GM12878 (cell line): Measurements from ENCODE around the gene BNC2. TPM values are rescaled to one million over a fixed set of nuclear protein-coding genes. Genes with fewer than 3 reads are reported as not detected.

Source experiments
- ATAC-seq: fragments of 200-7000 bp; cut with Tn5 transposase; 3 replicates; pipeline ENCODE4 v1.9.1; 2020; ENCODE audit warnings: mild to moderate bottlenecking, moderate library complexity
- BruUV-seq: library from RNA; stranded (reverse); fragments of 400-500 nt; replicated peaks from 2 replicates; lab custom pipeline; 2021; lab: Mats Ljungman, UMichigan
- CTCF ChIA-PET: fragments of 300-600 bp; sonication (Branson Sonifier 250); formaldehyde crosslinking; extraction: SDS; loops from one replicate; lab custom pipeline; 2021; ENCODE audit warnings: inconsistent platforms; lab: Yijun Ruan, JAX
- POLR2A ChIA-PET: fragments of 350-600 bp; formaldehyde crosslinking; extraction: SDS; loops from one replicate; lab custom pipeline; 2021; ENCODE audit warnings: inconsistent platforms; lab: Charles Lee
- RAD21 ChIA-PET: fragments of 300-600 bp; sonication (Branson Sonifier 250); formaldehyde crosslinking; loops from one replicate; lab custom pipeline; 2023; ENCODE audit warnings: antibody characterized with exemption; ENCODE audit not compliant: unreplicated experiment; lab: Charles Lee
- SMC1A ChIA-PET: fragments of 300-600 bp; sonication (Branson Sonifier 250); formaldehyde crosslinking; loops from one replicate; lab custom pipeline; 2023; ENCODE audit not compliant: unreplicated experiment, uncharacterized antibody; lab: Charles Lee
- DNase-seq: peaks from one replicate; pipeline ENCODE4 v3.0.0-alpha.2; 2011; ENCODE audit warnings: low read depth, low spot score
- FAIRE-seq: peaks from 3 replicates; lab custom pipeline; 2011; peaks lifted over from hg19 to GRCh38; lab: Jason Lieb, UNC
- H2AFZ ChIP-seq: 2 replicates; pipeline ENCODE4 v1.6.0; 2011; ENCODE audit warnings: low read depth, low read length, control low read depth; ENCODE audit not compliant: control insufficient read depth
- H3K27ac ChIP-seq: 2 replicates; pipeline ENCODE4 v1.5.1; 2011; ENCODE audit warnings: control low read depth; ENCODE audit not compliant: control insufficient read depth, insufficient read depth
- H3K27me3 ChIP-seq, 2 experiments: replicated peaks in 1 of 2; 2 replicates each; pipeline versions ENCODE4 v1.6.0 to v1.6.1; 2011; ENCODE audit warnings: low read length in 1 of 2; ENCODE audit not compliant: control insufficient read depth in 2 of 2, insufficient read depth in 2 of 2
- H3K36me3 ChIP-seq, 2 experiments: 2 replicates each; pipeline ENCODE4 v1.5.1; 2011; ENCODE audit warnings: low read length in 1 of 2; ENCODE audit not compliant: control insufficient read depth in 2 of 2, insufficient read depth in 2 of 2
- H3K4me1 ChIP-seq: 2 replicates; pipeline ENCODE4 v1.6.1; 2011; ENCODE audit warnings: mild to moderate bottlenecking, low read length, moderate library complexity, mixed read lengths; ENCODE audit not compliant: control insufficient read depth, insufficient read depth
- H3K4me2 ChIP-seq: 2 replicates; pipeline ENCODE4 v1.6.0; 2011; ENCODE audit warnings: control low read depth; ENCODE audit not compliant: control insufficient read depth, insufficient read depth
- H3K4me3 ChIP-seq: fragments of 200-600 bp; sonication (generic); 2 replicates; pipeline ENCODE4 v1.5.1; 2016
- H3K79me2 ChIP-seq: 2 replicates; pipeline ENCODE4 v1.6.0; 2011; ENCODE audit warnings: low read length; ENCODE audit not compliant: control insufficient read depth, insufficient read depth
- H3K9ac ChIP-seq: 2 replicates; pipeline ENCODE4 v1.8.0; 2011; ENCODE audit warnings: low read length, control low read depth, mixed read lengths; ENCODE audit not compliant: control insufficient read depth, insufficient read depth
- H3K9me3 ChIP-seq: replicated peaks from 3 replicates; pipeline ENCODE4 v1.5.1; 2011; ENCODE audit warnings: mild to moderate bottlenecking, low read length; ENCODE audit not compliant: control insufficient read depth, insufficient read depth
- H4K20me1 ChIP-seq: 2 replicates; pipeline ENCODE4 v1.6.0; 2011; ENCODE audit not compliant: control insufficient read depth, insufficient read depth
- ASH2L ChIP-seq: fragments of 300-600, 200-600 bp; sonication (generic); IDR thresholded peaks from 2 replicates; pipeline ENCODE4 v1.6.1; 2017; ENCODE audit warnings: low read depth, mild to moderate bottlenecking, borderline replicate concordance
- CEBPB ChIP-seq, 2 experiments: fragments of 150-350 bp in 1 of 2; IDR thresholded peaks; 2 replicates each; pipeline ENCODE4 v1.6.1; 2012 to 2014; ENCODE audit warnings: low read depth in 2 of 2, low read length in 2 of 2, borderline replicate concordance in 1 of 2, inconsistent platforms in 1 of 2
- GABPA ChIP-seq: IDR thresholded peaks from 2 replicates; pipeline ENCODE4 v1.6.1; 2014; ENCODE audit warnings: antibody characterized with exemption, low read depth, mild to moderate bottlenecking, inconsistent platforms
- HDAC2 ChIP-seq: fragments of 200-600 bp; sonication (generic); IDR thresholded peaks from 2 replicates; pipeline ENCODE4 v1.6.1; 2017
- KLF5 ChIP-seq: fragments of 450-650 bp; IDR thresholded peaks from 2 replicates; pipeline ENCODE4 v1.6.1; 2014; ENCODE audit warnings: mild to moderate bottlenecking; ENCODE audit not compliant: partially characterized antibody
- NFIC ChIP-seq: IDR thresholded peaks from 2 replicates; pipeline ENCODE4 v1.6.1; 2012; ENCODE audit warnings: low read depth, mild to moderate bottlenecking, inconsistent platforms, low read length, moderate library complexity
- POLR2A ChIP-seq: IDR thresholded peaks from 2 replicates; pipeline ENCODE4 v1.6.1; 2011; ENCODE audit warnings: low read depth, mild to moderate bottlenecking, low read length
- POU2F2 ChIP-seq: IDR thresholded peaks from 3 replicates; pipeline ENCODE4 v1.6.1; 2011; ENCODE audit warnings: low read depth, mild to moderate bottlenecking, low read length, borderline replicate concordance
- PRDM15 ChIP-seq: fragments of 450-650 bp; formaldehyde crosslinking; IDR thresholded peaks from 2 replicates; pipeline ENCODE4 v1.4.0; 2020; ENCODE audit warnings: mild to moderate bottlenecking, moderate library complexity
- SMAD1 ChIP-seq: fragments of 450-650 bp; IDR thresholded peaks from 2 replicates; pipeline ENCODE4 v1.6.1; 2018; ENCODE audit warnings: mild to moderate bottlenecking, low read depth; ENCODE audit not compliant: partially characterized antibody
- SP1 ChIP-seq: IDR thresholded peaks from one replicate; pipeline ENCODE4 v1.6.1; 2011; ENCODE audit warnings: low read depth, low read length
- SREBF2 ChIP-seq: IDR thresholded peaks from 2 replicates; pipeline ENCODE4 v1.6.1; 2012; ENCODE audit warnings: mild to moderate bottlenecking, low read length
- TCF3 ChIP-seq: IDR thresholded peaks from 2 replicates; pipeline ENCODE4 v1.6.1; 2012; ENCODE audit warnings: low read depth, mild to moderate bottlenecking, low read length, borderline replicate concordance; ENCODE audit not compliant: insufficient read depth
- WGBS: methylation state at CpG from one replicate; pipeline ENCODE4 v1.1.6; 2016; ENCODE audit warnings: low lambda C conversion rate; ENCODE audit not compliant: insufficient replicate concordance, insufficient coverage; ENCODE audit errors: missing lambda C conversion rate; 5-methylcytosine and 5-hydroxymethylcytosine counted together
- in situ Hi-C: fragments of 300-500 bp; cut with MboI; formaldehyde crosslinking; loops from 9 replicates; pipeline ENCODE4 v1.14.3; 2018; ENCODE audit warnings: mixed read lengths
- intact Hi-C: fragments of 100-400 bp; cut with micrococcal nuclease; formaldehyde crosslinking; loops from one replicate; pipeline ENCODE4 v1.14.2; 2022; ENCODE audit not compliant: unreplicated experiment
- polyA plus RNA-seq, 11 experiments: library from polyadenylated mRNA; depleted of rRNA in 4 of 11; unstranded in 6 of 11; stranded (reverse) in 5 of 11; fragments of >200 nt; fragmentation: Nextera tagmentation in 4 of 11; fragmentation: Illumina TruSeq in 1 of 11; extraction: Ambion mirVana in 4 of 11; extraction: Trizol in 1 of 11; gene quantifications; 1 replicate in 1 of 11; 2 replicates in 10 of 11; pipeline versions ENCODE4 v1.2.1 to v1.2.3, GENCODE V29; 2011 to 2016; ENCODE audit warnings: inconsistent platforms in 2 of 11, missing spikeins in 2 of 11, low read depth in 1 of 11
- total RNA-seq, 4 experiments: library from RNA; depleted of rRNA in 3 of 4; stranded (reverse); fragments of >200 nt in 3 of 4; fragmentation: Illumina TruSeq in 1 of 4; extraction: Trizol in 1 of 4; gene quantifications; 2 replicates each; pipeline versions ENCODE4 v1.2.1 to v1.2.3, GENCODE V29; 2013 to 2021
- TF ChIP-seq, protein P1 (sequence below): fragments of 450-650 bp; formaldehyde crosslinking; IDR thresholded peaks from 2 replicates; pipeline ENCODE4 v1.4.0; 2022; ENCODE audit warnings: mild to moderate bottlenecking, moderate library complexity
- TF ChIP-seq, protein P2 (sequence below), 3 experiments: IDR thresholded peaks in 2 of 3; conservative IDR thresholded peaks in 1 of 3; 2 replicates each; pipeline ENCODE4 v1.5.1; 2011; ENCODE audit warnings: low read depth in 3 of 3, low read length in 3 of 3, mild to moderate bottlenecking in 3 of 3, control low read depth in 2 of 3, moderate library complexity in 2 of 3, inconsistent platforms in 1 of 3, mixed read lengths in 1 of 3; ENCODE audit not compliant: control insufficient read depth in 2 of 3, insufficient read depth in 1 of 3; ENCODE audit errors: extremely low read depth in 1 of 3

The BNC2 gene
- total and polyA plus RNA-seq, 10 of the 15 experiments (the other 5 are each of a cell fraction or from before 2014, with no cell fraction given), result 0.05 to 14.5 (median 0.26) TPM

DNA sequence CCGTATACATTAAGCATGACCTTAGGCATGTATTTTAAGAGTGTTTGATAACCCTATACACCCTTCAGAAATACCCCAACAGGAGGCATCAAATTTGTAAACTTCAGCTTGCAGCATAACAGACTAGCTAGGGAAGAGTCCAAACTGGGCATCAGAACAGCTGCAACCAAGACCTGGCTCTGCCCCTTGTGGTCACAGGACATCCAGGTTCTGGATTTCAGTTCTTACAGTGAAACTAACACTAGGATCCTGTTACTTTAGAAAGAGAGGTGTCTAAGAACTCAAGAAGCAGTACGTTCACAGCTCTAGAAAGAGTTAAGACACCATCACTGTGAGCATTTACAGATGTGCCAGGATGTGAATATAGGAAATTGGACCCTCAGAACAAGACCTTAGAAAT is 229.8 kb downstream of the BNC2 start (continued):
- TF ChIP-seq CEBPB (IDR thresholded peaks at IDR 0.05; ENCODE audit: borderline replicate concordance in 1 of 2, low read depth in 2 of 2, low read length in 2 of 2), result no peak

DNA sequence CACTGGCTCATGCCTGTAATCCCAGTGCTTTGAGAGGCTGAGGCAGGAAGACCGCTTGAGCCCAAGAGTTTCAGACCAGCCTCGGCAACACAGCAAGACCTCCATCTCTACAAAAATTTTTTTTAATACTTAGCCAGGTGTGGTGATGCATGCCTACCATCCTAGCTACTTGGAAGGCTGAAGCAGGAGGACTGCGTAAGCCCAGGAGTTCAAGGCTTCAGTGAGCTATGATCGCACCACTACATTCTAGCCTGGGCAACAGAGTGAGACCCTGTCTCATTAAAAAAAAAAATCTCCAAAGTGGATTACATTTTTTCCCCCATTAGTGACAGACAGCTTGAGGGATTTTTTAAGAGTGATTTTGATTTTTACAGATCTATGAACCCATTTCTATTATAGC is 230.8 kb downstream of the BNC2 start:
- in situ Hi-C loops (no loop called here), intact Hi-C loops (no loop called here)
- Histone ChIP-seq H3K4me3 (no peak overlapping the region), H3K9me3 (no peaks in the 10 kb centered on the region), H3K36me3 (no peaks in the 10 kb centered on the region), H3K79me2 (no peaks in the 10 kb centered on the region), H3K4me1 (no peaks in the 10 kb centered on the region), H3K9ac (no peak overlapping the region), H4K20me1 (no peaks in the 10 kb centered on the region), H2AFZ (no peak overlapping the region), H3K27ac (no peak overlapping the region), H3K27me3 (no peaks in the 10 kb centered on the region), H3K4me2 (no peak overlapping the region)
- FAIRE-seq (no peak), ATAC-seq (no peak), DNase-seq (no peak)
- ChIA-PET CTCF (interaction anchor here (0.6 kb wide), 1 partner anchor 10 kb away, joined by 3 read pairs; no protein-coding TSS in a partner anchor), RAD21 (interaction anchor here (1.0 kb wide), 1 partner anchor 128 kb away, joined by 3 read pairs; no protein-coding TSS in a partner anchor), POLR2A (interaction anchor here (0.9 kb wide), 1 partner anchor 12 kb away, joined by 3 read pairs; no protein-coding TSS in a partner anchor), SMC1A (interaction anchor here (1.3 kb wide), 1 partner anchor 11 kb away, joined by 3 read pairs; no protein-coding TSS in a partner anchor)
- no TSS peak for BruUV-seq
- WGBS, result 35% methylated on average over 4 of the region's 4 CpGs
- TF ChIP-seq SMAD1 (no peak), POLR2A (no peak), SP1 (no peak), PRDM15 (CRISPR knock-in tag) (no peak), TCF3 (no peak), HDAC2 (no peak), KLF5 (no peak), POU2F2 (no peak), NFIC (no peak), GABPA (no peak), SREBF2 (no peak), ASH2L (no peak)
- TF ChIP-seq, protein P1, sequence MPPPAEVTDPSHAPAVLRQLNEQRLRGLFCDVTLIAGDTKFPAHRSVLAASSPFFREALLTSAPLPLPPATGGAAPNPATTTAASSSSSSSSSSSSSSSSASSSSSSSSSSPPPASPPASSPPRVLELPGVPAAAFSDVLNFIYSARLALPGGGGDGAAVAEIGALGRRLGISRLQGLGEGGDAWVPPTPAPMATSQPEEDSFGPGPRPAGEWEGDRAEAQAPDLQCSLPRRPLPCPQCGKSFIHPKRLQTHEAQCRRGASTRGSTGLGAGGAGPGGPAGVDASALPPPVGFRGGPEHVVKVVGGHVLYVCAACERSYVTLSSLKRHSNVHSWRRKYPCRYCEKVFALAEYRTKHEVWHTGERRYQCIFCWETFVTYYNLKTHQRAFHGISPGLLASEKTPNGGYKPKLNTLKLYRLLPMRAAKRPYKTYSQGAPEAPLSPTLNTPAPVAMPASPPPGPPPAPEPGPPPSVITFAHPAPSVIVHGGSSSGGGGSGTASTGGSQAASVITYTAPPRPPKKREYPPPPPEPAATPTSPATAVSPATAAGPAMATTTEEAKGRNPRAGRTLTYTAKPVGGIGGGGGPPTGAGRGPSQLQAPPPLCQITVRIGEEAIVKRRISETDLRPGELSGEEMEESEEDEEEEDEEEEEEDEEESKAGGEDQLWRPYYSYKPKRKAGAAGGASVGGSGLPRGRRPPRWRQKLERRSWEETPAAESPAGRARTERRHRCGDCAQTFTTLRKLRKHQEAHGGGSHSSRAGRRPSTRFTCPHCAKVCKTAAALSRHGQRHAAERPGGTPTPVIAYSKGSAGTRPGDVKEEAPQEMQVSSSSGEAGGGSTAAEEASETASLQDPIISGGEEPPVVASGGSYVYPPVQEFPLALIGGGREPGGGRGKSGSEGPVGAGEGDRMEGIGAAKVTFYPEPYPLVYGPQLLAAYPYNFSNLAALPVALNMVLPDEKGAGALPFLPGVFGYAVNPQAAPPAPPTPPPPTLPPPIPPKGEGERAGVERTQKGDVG, result no peak
- TF ChIP-seq, protein P2, sequence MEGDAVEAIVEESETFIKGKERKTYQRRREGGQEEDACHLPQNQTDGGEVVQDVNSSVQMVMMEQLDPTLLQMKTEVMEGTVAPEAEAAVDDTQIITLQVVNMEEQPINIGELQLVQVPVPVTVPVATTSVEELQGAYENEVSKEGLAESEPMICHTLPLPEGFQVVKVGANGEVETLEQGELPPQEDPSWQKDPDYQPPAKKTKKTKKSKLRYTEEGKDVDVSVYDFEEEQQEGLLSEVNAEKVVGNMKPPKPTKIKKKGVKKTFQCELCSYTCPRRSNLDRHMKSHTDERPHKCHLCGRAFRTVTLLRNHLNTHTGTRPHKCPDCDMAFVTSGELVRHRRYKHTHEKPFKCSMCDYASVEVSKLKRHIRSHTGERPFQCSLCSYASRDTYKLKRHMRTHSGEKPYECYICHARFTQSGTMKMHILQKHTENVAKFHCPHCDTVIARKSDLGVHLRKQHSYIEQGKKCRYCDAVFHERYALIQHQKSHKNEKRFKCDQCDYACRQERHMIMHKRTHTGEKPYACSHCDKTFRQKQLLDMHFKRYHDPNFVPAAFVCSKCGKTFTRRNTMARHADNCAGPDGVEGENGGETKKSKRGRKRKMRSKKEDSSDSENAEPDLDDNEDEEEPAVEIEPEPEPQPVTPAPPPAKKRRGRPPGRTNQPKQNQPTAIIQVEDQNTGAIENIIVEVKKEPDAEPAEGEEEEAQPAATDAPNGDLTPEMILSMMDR (IDR thresholded peaks at IDR 0.05 in 2 of 3, conservative IDR thresholded peaks at IDR 0.05 in 1 of 3; ENCODE audit: control insufficient read depth in 2 of 3, extremely low read depth in 1 of 3, insufficient read depth in 1 of 3, low read depth in 3 of 3, low read length in 3 of 3), result no peak
